Measurements from ENCODE around the gene MTHFD2L.

DNA sequence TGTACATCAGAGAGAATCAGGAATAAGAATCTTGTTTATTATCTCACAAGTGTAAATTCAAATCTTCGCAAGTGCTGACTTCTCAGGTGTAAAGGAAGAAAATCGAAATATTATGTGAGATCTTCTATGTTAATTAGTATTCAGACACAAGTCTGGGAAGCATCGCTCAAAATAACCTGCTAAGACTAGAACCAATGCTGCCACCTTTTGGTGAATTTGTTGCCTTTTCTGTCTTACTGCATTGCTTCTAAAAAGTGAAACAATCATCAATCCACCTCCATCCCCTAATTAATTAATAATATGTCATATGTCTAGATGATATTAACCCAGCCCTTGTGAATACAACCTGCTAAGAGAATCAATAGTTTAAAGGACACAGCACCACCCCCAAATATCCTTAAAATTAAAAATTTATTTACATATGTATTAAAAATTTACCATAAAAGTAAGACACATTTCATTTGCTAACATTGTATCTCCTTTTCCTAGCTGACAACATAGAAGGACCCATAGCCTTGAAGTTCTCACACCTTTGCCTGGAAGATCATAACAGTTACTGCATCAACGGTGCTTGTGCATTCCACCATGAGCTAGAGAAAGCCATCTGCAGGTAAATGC is 153.9 kb downstream of the MTHFD2L start:
- TF ChIP-seq POLR2AphosphoS5 (IDR thresholded peaks at IDR 0.05) (no peak), CTCF (IDR thresholded peaks at IDR 0.05) (peak in 2 of 4 experiments; percentile 20 to 34), POLR2A (IDR thresholded peaks at IDR 0.05) (no peak)
